ENCODE data around the gene BCCIP. TPM values are rescaled to one million over a fixed set of nuclear protein-coding genes. Genes with fewer than 3 reads are reported as not detected.

The BCCIP gene
- total RNA-seq, 2 donors from 2014 or later: 22.5 to 49.2 TPM

DNA sequence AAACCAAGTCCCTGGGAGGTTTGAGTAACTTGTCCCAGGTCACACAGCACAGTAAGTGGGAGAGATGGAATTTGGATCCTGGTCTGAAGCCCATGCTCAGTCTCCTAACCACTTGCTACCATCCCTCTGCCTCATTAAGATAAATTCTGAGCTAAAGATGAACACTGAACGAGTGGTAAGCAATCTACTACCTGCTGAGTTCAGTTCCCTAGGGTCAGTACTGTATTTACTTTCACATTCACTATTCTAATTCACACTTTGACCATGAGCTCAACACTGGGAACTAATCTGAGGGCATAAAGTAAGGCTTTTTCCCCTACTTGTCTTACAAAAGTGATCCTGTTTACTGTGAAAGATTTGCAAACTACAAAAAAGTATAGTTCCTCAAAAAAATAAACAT is 2.6 kb upstream of the BCCIP start:
- H3K4me1 ChIP-seq (ENCODE audit: control insufficient read depth in 1 of 2, low read depth in 2 of 2): peaks cover 16 to 33% of the 10 kb centered on the region in 2 donors
- no peak for ATAC-seq (ENCODE audit: insufficient number of reproducible peaks, low FRiP score, low read depth)
- no peaks in the 10 kb centered on the region for H3K9me3 ChIP-seq
- H3K27me3 ChIP-seq (replicated peaks; ENCODE audit: insufficient read depth): no peaks in the 10 kb centered on the region
- H3K4me3 ChIP-seq: no peak overlapping the region
- TF ChIP-seq, protein P1, sequence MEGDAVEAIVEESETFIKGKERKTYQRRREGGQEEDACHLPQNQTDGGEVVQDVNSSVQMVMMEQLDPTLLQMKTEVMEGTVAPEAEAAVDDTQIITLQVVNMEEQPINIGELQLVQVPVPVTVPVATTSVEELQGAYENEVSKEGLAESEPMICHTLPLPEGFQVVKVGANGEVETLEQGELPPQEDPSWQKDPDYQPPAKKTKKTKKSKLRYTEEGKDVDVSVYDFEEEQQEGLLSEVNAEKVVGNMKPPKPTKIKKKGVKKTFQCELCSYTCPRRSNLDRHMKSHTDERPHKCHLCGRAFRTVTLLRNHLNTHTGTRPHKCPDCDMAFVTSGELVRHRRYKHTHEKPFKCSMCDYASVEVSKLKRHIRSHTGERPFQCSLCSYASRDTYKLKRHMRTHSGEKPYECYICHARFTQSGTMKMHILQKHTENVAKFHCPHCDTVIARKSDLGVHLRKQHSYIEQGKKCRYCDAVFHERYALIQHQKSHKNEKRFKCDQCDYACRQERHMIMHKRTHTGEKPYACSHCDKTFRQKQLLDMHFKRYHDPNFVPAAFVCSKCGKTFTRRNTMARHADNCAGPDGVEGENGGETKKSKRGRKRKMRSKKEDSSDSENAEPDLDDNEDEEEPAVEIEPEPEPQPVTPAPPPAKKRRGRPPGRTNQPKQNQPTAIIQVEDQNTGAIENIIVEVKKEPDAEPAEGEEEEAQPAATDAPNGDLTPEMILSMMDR (IDR thresholded peaks at IDR 0.05): no peak
- no peak overlapping the region for H3K27ac ChIP-seq
- no peak for DNase-seq (ENCODE audit: low spot score)
- H3K36me3 ChIP-seq: peaks cover 2% of the 10 kb centered on the region

DNA sequence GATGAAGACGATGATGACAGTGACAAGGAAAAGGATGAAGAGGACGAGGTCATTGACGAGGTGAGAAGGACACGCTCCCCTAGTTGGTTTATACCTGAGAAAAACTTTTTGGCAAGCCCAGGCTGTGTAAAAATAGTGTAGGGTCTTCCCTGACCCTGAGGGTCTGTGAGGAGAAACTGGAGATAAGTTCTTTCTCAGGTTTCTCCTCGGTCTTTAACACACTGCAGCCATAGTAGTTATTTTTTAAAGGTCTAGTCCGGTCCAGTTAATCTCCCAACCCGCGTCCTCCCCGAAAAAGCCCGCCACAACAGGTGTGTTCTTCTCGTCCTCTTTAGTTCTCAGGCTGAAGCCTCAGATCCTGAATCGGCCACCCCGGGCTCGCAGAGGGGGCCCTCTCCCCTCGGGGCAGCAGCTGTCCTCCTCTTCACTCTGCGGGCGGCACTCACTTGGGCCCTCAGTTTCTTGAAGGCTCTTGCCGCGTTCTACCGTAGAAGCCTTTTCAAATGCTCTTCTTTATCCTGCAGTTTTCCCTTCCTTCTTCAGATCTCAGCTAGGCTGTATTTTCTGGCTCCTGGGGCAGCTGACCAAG is 411 bp downstream of the BCCIP start:
- ATAC-seq (ENCODE audit: insufficient number of reproducible peaks, low FRiP score, low read depth) (no peak), DNase-seq (ENCODE audit: low spot score) (no peak)
- H3K4me1 ChIP-seq (ENCODE audit: control insufficient read depth in 1 of 2, low read depth in 2 of 2): peaks cover 16 to 37% of the 10 kb centered on the region in 2 donors
- peak overlapping the region; percentile 66 to 91 for H3K27ac ChIP-seq
- no peaks in the 10 kb centered on the region for H3K9me3 ChIP-seq
- no peaks in the 10 kb centered on the region for H3K27me3 ChIP-seq (replicated peaks; ENCODE audit: insufficient read depth)
- TF ChIP-seq, protein P1 (IDR thresholded peaks at IDR 0.05): no peak
- peak overlapping the region; percentile 89 for H3K4me3 ChIP-seq
- H3K36me3 ChIP-seq: peaks cover 7% of the 10 kb centered on the region

DNA sequence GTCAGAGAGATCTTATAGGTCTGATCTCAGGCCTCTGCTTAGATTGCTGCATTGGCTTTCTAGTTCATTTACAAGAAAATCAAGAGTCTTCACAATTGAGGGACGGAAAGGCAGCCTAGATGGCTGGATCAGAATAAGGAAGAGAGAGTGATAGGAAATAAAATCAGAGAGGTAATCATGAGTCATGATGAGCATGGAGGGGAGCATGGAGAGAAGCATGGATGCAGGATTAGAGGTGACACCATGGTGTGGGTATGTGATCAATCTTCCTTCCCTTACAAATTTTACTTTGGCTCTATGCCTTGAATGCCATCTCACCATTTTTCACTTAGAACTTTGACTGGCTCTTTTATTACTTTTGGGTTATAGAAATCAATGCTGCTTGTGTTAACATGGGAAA is 1.4 kb downstream of the BCCIP start:
- H3K4me3 ChIP-seq: peak overlapping the region; percentile 89

DNA sequence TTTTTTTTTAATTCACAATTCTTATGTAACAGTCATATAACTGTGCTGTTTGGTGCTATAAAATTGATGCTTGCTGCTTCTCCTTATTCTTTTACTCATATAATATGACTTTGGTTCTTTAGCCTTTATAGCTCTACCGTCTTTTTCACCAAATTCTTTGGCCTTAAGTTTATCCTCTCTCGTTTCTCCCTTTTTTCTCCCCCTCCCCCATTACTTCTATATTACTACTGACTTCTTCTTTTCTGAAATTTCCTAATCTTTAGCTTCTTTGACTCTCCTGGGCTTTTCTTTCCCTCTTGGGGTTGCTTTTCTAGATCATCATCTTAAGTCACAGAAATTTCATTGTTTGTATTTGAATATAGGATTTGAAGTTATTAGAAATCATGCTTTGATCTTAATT is 3.8 kb downstream of the BCCIP start:
- DNase-seq (ENCODE audit: low spot score): no peak
- Histone ChIP-seq H3K4me3 (no peak overlapping the region), H3K27ac (no peak overlapping the region), H3K36me3 (peaks cover 18% of the 10 kb centered on the region), H3K27me3 (replicated peaks; ENCODE audit: insufficient read depth) (no peaks in the 10 kb centered on the region), H3K9me3 (no peaks in the 10 kb centered on the region), H3K4me1 (ENCODE audit: control insufficient read depth in 1 of 2, low read depth in 2 of 2) (peaks cover 12 to 27% of the 10 kb centered on the region in 2 donors)
- no peak for ATAC-seq (ENCODE audit: insufficient number of reproducible peaks, low FRiP score, low read depth)
- TF ChIP-seq, protein P1 (IDR thresholded peaks at IDR 0.05): no peak

More for the DNA sequence above, 1.4 kb downstream of the BCCIP start:
- Histone ChIP-seq H3K27me3 (replicated peaks; ENCODE audit: insufficient read depth) (no peaks in the 10 kb centered on the region), H3K36me3 (peaks cover 13% of the 10 kb centered on the region), H3K4me1 (ENCODE audit: control insufficient read depth in 1 of 2, low read depth in 2 of 2) (peaks cover 16 to 37% of the 10 kb centered on the region in 2 donors), H3K9me3 (no peaks in the 10 kb centered on the region), H3K27ac (no peak overlapping the region)
- TF ChIP-seq, protein P1 (IDR thresholded peaks at IDR 0.05): no peak
- no peak for ATAC-seq (ENCODE audit: insufficient number of reproducible peaks, low FRiP score, low read depth)
- DNase-seq (ENCODE audit: low spot score): no peak

DNA sequence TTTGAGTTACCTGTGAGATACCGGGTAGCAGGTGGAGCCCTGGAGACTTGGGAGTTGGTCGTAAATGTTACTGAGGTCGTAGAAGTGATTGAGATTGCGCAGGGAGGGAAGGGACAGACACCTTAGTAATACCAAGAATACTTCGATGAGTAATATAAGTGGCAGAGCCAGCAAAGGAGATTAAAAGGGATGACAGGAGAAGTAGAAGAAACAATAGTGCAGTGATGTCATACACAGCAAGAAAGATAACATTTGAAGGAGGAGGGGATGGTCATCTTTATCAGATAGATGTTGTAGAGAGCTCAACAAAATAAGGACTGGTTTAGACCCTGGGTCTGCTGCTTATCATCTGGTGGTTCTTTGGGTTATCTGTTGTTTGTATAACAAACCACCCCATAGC is 5.0 kb downstream of the BCCIP start:
- no peak overlapping the region for H3K4me3 ChIP-seq
- DNase-seq (ENCODE audit: low spot score) (no peak), ATAC-seq (ENCODE audit: insufficient number of reproducible peaks, low FRiP score, low read depth) (no peak)
- H3K36me3 ChIP-seq: peaks cover 18% of the 10 kb centered on the region
- TF ChIP-seq, protein P1 (IDR thresholded peaks at IDR 0.05): no peak
- H3K4me1 ChIP-seq (ENCODE audit: control insufficient read depth in 1 of 2, low read depth in 2 of 2): peaks cover 9 to 23% of the 10 kb centered on the region in 2 donors
- H3K27me3 ChIP-seq (replicated peaks; ENCODE audit: insufficient read depth): no peaks in the 10 kb centered on the region
- no peak overlapping the region for H3K27ac ChIP-seq
- no peaks in the 10 kb centered on the region for H3K9me3 ChIP-seq
